SHP77 (cell line): Measurements from ENCODE around the gene ZNF292.
A peak's percentile ranks its signal among the peaks of the same experiment; 100 is the strongest.
"Not testable (repeated sequence)": the region's sequence is repeated elsewhere in the genome, so short reads cannot be mapped to it uniquely, and the experiment has no call there.

Source experiments
- DNase-seq, 2 experiments: peaks; one replicate each; lab custom pipeline; 2025; lab: John Stamatoyannopoulos, UW

ZNF292 gene

DNA sequence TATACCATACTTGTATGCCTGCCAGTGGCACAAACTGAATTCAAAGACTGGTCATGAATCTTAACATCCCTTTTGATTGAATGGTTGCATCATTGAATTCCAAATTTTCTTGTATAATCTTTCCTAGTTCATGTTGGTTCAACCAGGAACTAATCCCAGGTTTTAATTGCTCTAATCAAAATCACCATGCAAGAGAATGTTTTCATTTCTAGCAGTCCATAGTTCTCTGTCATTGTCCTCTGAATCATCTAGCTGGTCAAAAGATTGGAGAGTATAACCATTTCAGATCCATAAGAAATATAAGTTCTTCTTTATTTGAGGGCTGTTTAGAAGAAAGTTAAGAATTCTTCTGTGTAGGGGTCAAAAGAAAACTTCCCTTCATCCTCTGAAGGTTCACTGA lies 57.2 kb downstream of the ZNF292 start:
- DNase-seq, result no peak

DNA sequence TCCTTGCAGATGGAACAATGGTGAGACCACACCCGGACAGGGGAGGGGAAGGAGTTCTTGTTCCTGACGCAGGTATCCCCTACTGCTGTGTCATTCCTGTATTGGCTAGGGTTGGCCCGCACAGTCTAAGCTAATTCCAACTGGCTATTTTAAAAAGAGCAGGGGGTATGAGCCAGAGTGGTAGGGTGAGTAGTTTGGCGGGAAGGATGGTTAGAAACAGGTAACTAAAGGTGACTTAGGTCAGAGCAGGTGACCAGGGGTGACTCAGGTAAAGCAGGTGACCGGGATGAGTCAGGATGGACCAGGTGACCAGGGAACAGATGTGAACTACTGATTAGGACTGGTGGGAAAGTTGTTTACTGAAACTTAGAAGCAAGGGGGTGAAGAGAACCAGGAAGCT lies 58.0 kb downstream of the ZNF292 start:
- no peak for DNase-seq

DNA sequence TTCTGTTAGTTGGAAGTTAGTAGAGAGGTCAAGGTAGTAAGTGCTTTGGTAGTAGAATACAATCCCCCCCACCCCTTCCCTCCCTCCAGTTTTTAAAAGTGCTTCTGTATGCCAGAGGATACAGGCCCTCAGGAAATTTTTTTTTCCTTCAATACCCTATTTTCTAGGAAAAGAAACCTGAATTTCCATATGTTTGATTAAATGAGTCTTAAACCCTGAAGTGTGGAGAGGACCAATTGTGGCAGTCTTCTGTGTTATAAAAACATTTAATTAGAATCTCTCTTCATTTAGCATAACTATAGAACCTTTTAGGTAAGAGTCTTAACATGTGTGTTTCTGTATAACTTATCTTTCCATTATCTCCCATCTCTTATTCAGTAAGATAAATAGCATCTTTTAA lies 59.5 kb downstream of the ZNF292 start:
- DNase-seq, result no peak

DNA sequence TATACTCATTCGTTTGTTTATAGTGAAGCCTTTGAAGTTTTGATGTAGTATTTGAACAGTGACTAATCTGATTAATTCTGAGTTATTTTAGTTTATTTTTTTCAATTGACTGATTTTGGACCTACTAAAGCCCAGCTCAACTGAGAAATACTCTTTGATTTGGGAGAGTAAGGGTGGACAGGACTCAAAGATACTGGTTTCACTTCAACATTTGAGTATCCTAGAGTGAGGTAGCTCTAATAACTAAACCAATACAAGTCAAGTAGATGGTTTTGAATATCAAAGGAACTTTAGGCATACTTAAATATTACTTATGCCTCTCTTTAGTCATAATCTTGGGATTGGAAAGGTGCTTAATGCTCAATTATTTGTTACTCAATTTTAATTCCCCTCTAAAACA lies 65.6 kb downstream of the ZNF292 start:
- DNase-seq, result no peak

GRCh38 chr6:87222676-87223075 lies 67.3 kb downstream of the ZNF292 start:
- DNase-seq, result no peak

GRCh38 chr6:87224971-87225370 lies 69.6 kb downstream of the ZNF292 start:
- DNase-seq, result no peak

DNA sequence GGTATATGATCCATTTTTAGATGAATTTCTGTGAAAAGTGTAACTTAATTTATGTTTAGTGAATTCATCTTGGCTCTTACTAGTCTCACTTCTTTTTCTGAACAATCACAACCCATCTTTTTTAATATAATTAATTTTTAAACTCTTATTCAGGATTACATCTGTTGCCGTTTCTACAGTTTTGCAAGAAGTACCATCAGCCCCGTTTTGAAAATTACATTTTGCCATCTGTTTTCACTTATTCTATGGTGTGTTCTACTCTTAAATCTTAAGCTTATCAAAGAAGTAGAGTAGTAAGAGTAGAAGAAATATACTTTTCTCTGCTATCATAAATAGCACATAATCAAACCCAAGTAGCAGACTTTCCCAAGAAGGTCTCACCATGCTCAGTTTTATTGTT lies 70.1 kb downstream of the ZNF292 start:
- no peak for DNase-seq

- DNase-seq, result no peak
Observed at GRCh38 chr6:87225937-87226336, 70.6 kb downstream of the ZNF292 start.

- no peak for DNase-seq
Observed at GRCh38 chr6:87230801-87231200, 75.4 kb downstream of the ZNF292 start.

DNA sequence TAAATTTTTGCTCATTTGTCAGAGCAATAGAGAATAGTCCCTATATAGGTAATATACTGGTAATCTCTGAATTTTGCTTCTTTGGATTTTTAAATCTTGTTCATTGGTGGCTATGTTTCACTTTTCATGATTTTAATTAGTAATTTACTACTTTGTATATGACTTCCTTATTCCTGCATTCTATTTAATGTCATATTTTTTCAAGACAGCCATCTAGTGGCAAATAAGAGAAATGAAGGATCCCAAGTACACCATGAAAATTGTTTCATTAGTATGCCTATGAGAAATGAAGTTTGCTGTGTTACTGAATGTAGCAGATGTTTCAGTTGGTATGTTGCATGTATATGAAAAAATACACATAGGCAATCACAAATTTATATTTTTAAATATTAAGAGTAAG lies 82.4 kb downstream of the ZNF292 start:
- DNase-seq, result peak in 1 of 2 experiments; percentile 17

DNA sequence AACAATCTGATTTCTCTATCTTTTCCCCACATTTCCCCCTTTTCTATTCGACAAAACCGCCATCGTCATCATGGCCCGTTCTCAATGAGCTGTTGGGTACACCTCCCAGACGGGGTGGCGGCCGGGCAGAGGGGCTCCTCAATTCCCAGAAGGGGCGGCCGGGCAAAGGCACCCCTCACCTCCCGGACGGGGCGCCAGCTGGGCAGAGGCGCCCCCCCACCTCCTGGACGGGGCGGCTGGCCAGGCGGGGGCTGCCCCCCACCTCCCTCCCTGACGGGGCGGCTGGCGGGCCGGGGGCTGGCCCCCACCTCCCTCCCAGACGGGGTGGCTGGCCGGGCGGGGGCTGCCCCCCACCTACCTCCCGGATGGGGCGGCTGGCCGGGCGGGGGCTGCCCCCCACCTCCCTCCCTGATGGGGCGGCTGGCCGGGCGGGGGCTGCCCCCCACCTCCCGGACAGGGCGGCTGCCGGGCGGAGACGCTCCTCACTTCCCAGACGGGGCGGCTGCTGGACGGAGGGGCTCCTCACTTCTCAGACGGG lies 83.8 kb downstream of the ZNF292 start:
- not testable (repeated sequence) for DNase-seq

- DNase-seq, result no peak
Observed at GRCh38 chr6:87241304-87241703, 85.9 kb downstream of the ZNF292 start.

DNA sequence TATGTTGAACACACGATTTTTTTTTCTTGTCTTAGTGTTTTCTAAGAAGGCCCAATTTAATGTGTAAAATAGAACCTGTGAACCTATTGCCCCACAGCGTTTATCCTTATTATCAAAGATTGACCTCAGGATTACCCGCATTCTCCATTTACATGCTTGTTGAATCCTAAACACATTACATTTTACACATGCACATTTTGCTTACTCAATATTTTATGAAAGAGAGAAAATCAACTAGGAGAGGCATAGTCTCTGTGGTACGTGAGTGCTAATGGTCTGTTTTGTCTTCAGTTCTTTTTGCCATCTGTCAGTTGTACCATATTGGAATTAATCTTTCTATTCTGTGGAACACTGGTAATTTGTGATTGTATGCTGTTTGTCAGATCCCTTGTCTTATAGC lies 86.9 kb downstream of the ZNF292 start:
- no peak for DNase-seq

DNA sequence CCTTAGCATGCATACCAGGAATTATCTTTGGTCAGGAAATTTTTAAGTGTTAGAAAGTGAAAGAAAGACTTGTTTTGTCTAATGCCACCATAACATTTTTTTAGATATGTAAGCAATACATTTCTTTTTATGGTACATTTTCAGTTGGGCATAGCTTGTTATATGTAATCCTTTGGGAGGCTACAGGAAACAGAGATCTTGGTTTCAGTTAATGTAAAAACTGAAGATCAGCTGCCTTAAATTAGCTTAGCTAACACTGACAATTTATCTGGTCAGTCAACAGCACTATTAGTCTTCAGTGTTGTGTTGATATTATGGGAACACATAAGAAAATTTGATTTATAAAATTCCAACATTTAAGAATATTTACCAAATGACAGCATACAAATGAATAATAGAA lies 88.4 kb downstream of the ZNF292 start:
- DNase-seq, result no peak

GRCh38 chr6:87244380-87244779 lies 89.0 kb downstream of the ZNF292 start:
- DNase-seq, result no peak

GRCh38 chr6:87250019-87250418 lies 94.7 kb downstream of the ZNF292 start:
- no peak for DNase-seq

DNA sequence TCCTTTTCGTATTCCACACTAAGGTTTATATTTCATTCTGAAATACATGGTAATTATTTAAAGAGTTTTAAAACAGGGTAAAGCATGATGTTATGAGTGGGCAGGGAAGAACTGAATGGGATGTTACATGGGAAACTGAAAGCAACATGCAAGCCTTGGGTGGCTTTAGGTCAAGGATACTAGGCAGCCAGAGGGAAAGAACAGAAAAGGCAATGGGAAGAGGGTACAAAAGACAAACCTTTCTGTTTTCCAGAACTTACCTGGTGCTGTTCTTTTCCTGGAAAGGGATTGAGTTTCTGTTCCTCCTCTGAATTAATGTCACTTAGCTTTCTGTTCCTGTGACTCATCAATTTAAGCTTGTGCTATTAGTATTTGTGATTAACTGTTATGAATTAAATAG lies 95.9 kb downstream of the ZNF292 start:
- no peak for DNase-seq

DNA sequence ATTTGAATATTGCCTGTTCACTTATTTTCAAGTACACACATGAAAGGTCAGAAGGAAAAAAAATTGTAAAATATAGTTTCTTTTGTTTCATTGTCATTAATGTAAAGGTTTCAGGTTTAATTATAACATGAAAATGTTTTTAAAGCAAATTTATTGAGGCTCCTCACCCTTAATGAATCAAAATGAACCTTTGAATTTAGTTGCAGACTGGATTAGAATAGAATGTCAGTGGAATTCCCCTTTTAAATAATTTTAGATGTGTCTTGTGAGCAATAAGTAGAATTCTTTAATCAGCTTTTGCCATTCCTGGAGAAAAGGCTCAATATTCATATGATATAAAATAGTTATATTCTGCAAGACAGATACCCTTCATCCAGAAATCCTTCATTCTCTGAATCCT lies 96.4 kb downstream of the ZNF292 start:
- DNase-seq, result no peak

GRCh38 chr6:87257046-87257445 lies 101.7 kb downstream of the ZNF292 start:
- DNase-seq, result no peak

DNA sequence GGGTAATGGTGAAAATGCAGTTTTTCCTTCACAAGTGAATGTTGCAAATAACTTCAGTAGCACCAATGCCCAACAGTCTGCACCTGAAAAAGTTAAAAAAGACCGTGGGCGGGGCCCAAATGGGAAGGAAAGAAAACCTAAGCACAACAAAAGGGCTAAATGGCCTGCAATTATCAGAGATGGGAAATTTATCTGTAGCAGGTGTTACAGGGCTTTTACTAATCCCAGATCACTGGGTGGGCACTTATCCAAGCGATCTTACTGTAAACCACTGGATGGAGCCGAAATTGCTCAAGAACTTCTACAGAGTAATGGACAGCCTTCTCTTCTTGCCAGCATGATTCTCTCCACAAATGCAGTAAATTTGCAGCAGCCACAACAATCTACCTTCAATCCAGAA lies 102.2 kb downstream of the ZNF292 start:
- no peak for DNase-seq

GRCh38 chr6:87257975-87258374 lies 102.6 kb downstream of the ZNF292 start:
- DNase-seq, result no peak

- DNase-seq, result no peak
Observed at GRCh38 chr6:87259791-87260190, 104.4 kb downstream of the ZNF292 start.

GRCh38 chr6:87261534-87261933 lies 106.2 kb downstream of the ZNF292 start:
- DNase-seq, result no peak

DNA sequence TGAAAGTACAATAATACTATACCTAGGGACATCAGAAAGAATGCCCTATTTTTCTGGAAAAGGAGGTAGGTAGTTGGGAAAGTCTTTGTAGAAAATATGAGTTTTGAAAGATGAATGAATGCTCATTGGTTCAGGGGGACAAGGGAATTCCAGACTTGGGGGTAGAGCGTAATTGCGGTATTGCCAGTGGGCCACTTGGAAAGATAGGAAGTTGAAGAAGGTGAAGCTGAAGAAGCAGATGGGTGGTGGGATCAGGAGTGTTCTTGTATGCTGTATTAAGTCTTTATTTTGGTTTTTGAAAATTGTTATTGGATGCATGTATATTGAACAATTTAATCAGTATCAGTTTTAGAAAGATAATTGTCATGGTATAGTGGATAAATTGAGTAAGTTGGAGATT lies 109.1 kb downstream of the ZNF292 start:
- no peak for DNase-seq
